ENCODE data around the gene PKP1.

GRCh38 chr1:201274616-201275252 is 8.6 kb upstream of the PKP1 start:
- TF ChIP-seq GATA2 (IDR thresholded peaks at IDR 0.05; ENCODE audit: low read depth, low read length) = no peak
- no peak for TF ChIP-seq GATA3 (IDR thresholded peaks at IDR 0.05; ENCODE audit: low read depth, low read length)
